ENCODE measurements around the gene PGS1. TPM values are rescaled to one million over a fixed set of nuclear protein-coding genes. Genes with fewer than 3 reads are reported as not detected.
A peak's percentile ranks its signal among the peaks of the same experiment; 100 is the strongest.
"Not testable (repeated sequence)": the region's sequence is repeated elsewhere in the genome, so short reads cannot be mapped to it uniquely, and the experiment has no call there.

PGS1 gene
- polyA plus RNA-seq, result 10 to 100 TPM; 13.9 to 14.2 TPM

- Histone ChIP-seq H3K4me1 (ENCODE audit: control insufficient read depth in 2 of 2, insufficient read depth in 2 of 2, low read length in 1 of 2) (peaks cover 2 to 14% of the 10 kb centered on the region in 2 donors), H3K36me3 (ENCODE audit: control insufficient read depth in 2 of 2, insufficient read depth in 2 of 2, low read length in 1 of 2) (no peaks in the 10 kb centered on the region)
- 1% methylated on average over 87 to 89 of the region's 89 CpGs for WGBS, 2 donors
These were observed at the start of gene PGS1 for GRCh38 chr17:78378225-78379130. Gene PGS1 (plus strand): TSS chr17:78378649. CDS start chr17:78378666, 17 bp downstream.

GRCh38 chr17:78329263-78330059 lies 49.0 kb upstream of the PGS1 start:
- 71 to 73% methylated on average over 15 to 16 of the region's 16 CpGs for WGBS, 2 donors
- H3K4me1 ChIP-seq (ENCODE audit: control insufficient read depth in 2 of 2, insufficient read depth in 2 of 2, low read length in 1 of 2), result peaks cover 7 to 9% of the 10 kb centered on the region in 2 donors
- H3K27ac ChIP-seq (ENCODE audit: low read depth in 2 of 2, low read length in 1 of 2), result peak overlapping the region in 1 of 2 donors; percentile 27
- no peaks in the 10 kb centered on the region for H3K36me3 ChIP-seq (ENCODE audit: control insufficient read depth in 2 of 2, insufficient read depth in 2 of 2, low read length in 1 of 2)
- no peaks in the 10 kb centered on the region for H3K27me3 ChIP-seq (ENCODE audit: control insufficient read depth in 1 of 2, insufficient read depth in 2 of 2, low read length in 2 of 2)
- no peaks in the 10 kb centered on the region for H3K9me3 ChIP-seq (ENCODE audit: control insufficient read depth in 2 of 2, insufficient read depth in 1 of 2, low read depth in 1 of 2, low read length in 1 of 2)
- no peak overlapping the region for H3K4me3 ChIP-seq (ENCODE audit: low read depth in 1 of 2, low read length in 2 of 2)

More at GRCh38 chr17:78378225-78379130, at the start of gene PGS1:
- H3K9me3 ChIP-seq (ENCODE audit: control insufficient read depth in 2 of 2, insufficient read depth in 1 of 2, low read depth in 1 of 2, low read length in 1 of 2), result no peaks in the 10 kb centered on the region
- no peaks in the 10 kb centered on the region for H3K27me3 ChIP-seq (ENCODE audit: control insufficient read depth in 1 of 2, insufficient read depth in 2 of 2, low read length in 2 of 2)
- H3K4me3 ChIP-seq (ENCODE audit: low read depth in 1 of 2, low read length in 2 of 2), result peak within 1 kb of the TSS; percentile 85 to 93
- H3K27ac ChIP-seq (ENCODE audit: low read depth in 2 of 2, low read length in 1 of 2), result peak within 1 kb of the TSS; percentile 84 to 90

- H3K27ac ChIP-seq (ENCODE audit: low read depth in 2 of 2, low read length in 1 of 2), result peak overlapping the region in 1 of 2 donors; percentile 18
- WGBS, 2 donors, result 44 to 45% methylated on average over 13 of the region's 13 CpGs
- H3K4me3 ChIP-seq (ENCODE audit: low read depth in 1 of 2, low read length in 2 of 2), result no peak overlapping the region
- H3K36me3 ChIP-seq (ENCODE audit: control insufficient read depth in 2 of 2, insufficient read depth in 2 of 2, low read length in 1 of 2), result no peaks in the 10 kb centered on the region
- H3K4me1 ChIP-seq (ENCODE audit: control insufficient read depth in 2 of 2, insufficient read depth in 2 of 2, low read length in 1 of 2), result peaks cover 0 to 2% of the 10 kb centered on the region in 2 donors
- H3K27me3 ChIP-seq (ENCODE audit: control insufficient read depth in 1 of 2, insufficient read depth in 2 of 2, low read length in 2 of 2), result no peaks in the 10 kb centered on the region
- no peaks in the 10 kb centered on the region for H3K9me3 ChIP-seq (ENCODE audit: control insufficient read depth in 2 of 2, insufficient read depth in 1 of 2, low read depth in 1 of 2, low read length in 1 of 2)
These were observed 47.8 kb upstream of the PGS1 start for GRCh38 chr17:78330570-78331224.

- H3K36me3 ChIP-seq (ENCODE audit: control insufficient read depth in 2 of 2, insufficient read depth in 2 of 2, low read length in 1 of 2); H3K4me1 ChIP-seq (ENCODE audit: control insufficient read depth in 2 of 2, insufficient read depth in 2 of 2, low read length in 1 of 2); H3K27me3 ChIP-seq (ENCODE audit: control insufficient read depth in 1 of 2, insufficient read depth in 2 of 2, low read length in 2 of 2); H3K27ac ChIP-seq (ENCODE audit: low read depth in 2 of 2, low read length in 1 of 2); H3K4me3 ChIP-seq (ENCODE audit: low read depth in 1 of 2, low read length in 2 of 2); H3K9me3 ChIP-seq (ENCODE audit: control insufficient read depth in 2 of 2, insufficient read depth in 1 of 2, low read depth in 1 of 2, low read length in 1 of 2): not testable (repeated sequence)
- WGBS, 2 donors, result 85 to 86% methylated on average over 12 of the region's 12 CpGs
These were observed 47.1 kb upstream of the PGS1 start for GRCh38 chr17:78331355-78331754.

- Histone ChIP-seq H3K27ac (ENCODE audit: low read depth in 2 of 2, low read length in 1 of 2) (no peak overlapping the region), H3K9me3 (ENCODE audit: control insufficient read depth in 2 of 2, insufficient read depth in 1 of 2, low read depth in 1 of 2, low read length in 1 of 2) (no peaks in the 10 kb centered on the region), H3K36me3 (ENCODE audit: control insufficient read depth in 2 of 2, insufficient read depth in 2 of 2, low read length in 1 of 2) (no peaks in the 10 kb centered on the region), H3K4me1 (ENCODE audit: control insufficient read depth in 2 of 2, insufficient read depth in 2 of 2, low read length in 1 of 2) (no peaks in the 10 kb centered on the region), H3K4me3 (ENCODE audit: low read depth in 1 of 2, low read length in 2 of 2) (no peak overlapping the region), H3K27me3 (ENCODE audit: control insufficient read depth in 1 of 2, insufficient read depth in 2 of 2, low read length in 2 of 2) (no peaks in the 10 kb centered on the region)
- 66 to 73% methylated on average over 4 of the region's 4 CpGs for WGBS, 2 donors
These were observed 45.5 kb upstream of the PGS1 start for GRCh38 chr17:78332991-78333390.

- 95 to 98% methylated on average over 11 of the region's 11 CpGs for WGBS, 2 donors
- H3K27ac ChIP-seq (ENCODE audit: low read depth in 2 of 2, low read length in 1 of 2), result no peak overlapping the region
These were observed 43.2 kb upstream of the PGS1 start for GRCh38 chr17:78335209-78335608.

GRCh38 chr17:78337244-78338109 lies 41.0 kb upstream of the PGS1 start:
- no peaks in the 10 kb centered on the region for H3K36me3 ChIP-seq (ENCODE audit: control insufficient read depth in 2 of 2, insufficient read depth in 2 of 2, low read length in 1 of 2)
- 73 to 79% methylated on average over 19 of the region's 19 CpGs for WGBS, 2 donors
- H3K4me3 ChIP-seq (ENCODE audit: low read depth in 1 of 2, low read length in 2 of 2), result no peak overlapping the region
- peaks cover 2 to 10% of the 10 kb centered on the region in 2 donors for H3K4me1 ChIP-seq (ENCODE audit: control insufficient read depth in 2 of 2, insufficient read depth in 2 of 2, low read length in 1 of 2)
- no peaks in the 10 kb centered on the region for H3K9me3 ChIP-seq (ENCODE audit: control insufficient read depth in 2 of 2, insufficient read depth in 1 of 2, low read depth in 1 of 2, low read length in 1 of 2)
- no peaks in the 10 kb centered on the region for H3K27me3 ChIP-seq (ENCODE audit: control insufficient read depth in 1 of 2, insufficient read depth in 2 of 2, low read length in 2 of 2)
- no peak overlapping the region for H3K27ac ChIP-seq (ENCODE audit: low read depth in 2 of 2, low read length in 1 of 2)

More at GRCh38 chr17:78335209-78335608, 43.2 kb upstream of the PGS1 start:
- no peak overlapping the region for H3K4me3 ChIP-seq (ENCODE audit: low read depth in 1 of 2, low read length in 2 of 2)
- H3K36me3 ChIP-seq (ENCODE audit: control insufficient read depth in 2 of 2, insufficient read depth in 2 of 2, low read length in 1 of 2), result no peaks in the 10 kb centered on the region
- H3K4me1 ChIP-seq (ENCODE audit: control insufficient read depth in 2 of 2, insufficient read depth in 2 of 2, low read length in 1 of 2), result no peaks in the 10 kb centered on the region
- H3K9me3 ChIP-seq (ENCODE audit: control insufficient read depth in 2 of 2, insufficient read depth in 1 of 2, low read depth in 1 of 2, low read length in 1 of 2), result no peaks in the 10 kb centered on the region
- no peaks in the 10 kb centered on the region for H3K27me3 ChIP-seq (ENCODE audit: control insufficient read depth in 1 of 2, insufficient read depth in 2 of 2, low read length in 2 of 2)

GRCh38 chr17:78338486-78339259 lies 39.8 kb upstream of the PGS1 start:
- Histone ChIP-seq H3K4me1 (ENCODE audit: control insufficient read depth in 2 of 2, insufficient read depth in 2 of 2, low read length in 1 of 2) (peaks cover 2 to 20% of the 10 kb centered on the region in 2 donors), H3K36me3 (ENCODE audit: control insufficient read depth in 2 of 2, insufficient read depth in 2 of 2, low read length in 1 of 2) (no peaks in the 10 kb centered on the region), H3K4me3 (ENCODE audit: low read depth in 1 of 2, low read length in 2 of 2) (no peak overlapping the region), H3K27me3 (ENCODE audit: control insufficient read depth in 1 of 2, insufficient read depth in 2 of 2, low read length in 2 of 2) (no peaks in the 10 kb centered on the region), H3K27ac (ENCODE audit: low read depth in 2 of 2, low read length in 1 of 2) (peak overlapping the region; percentile 27 to 79), H3K9me3 (ENCODE audit: control insufficient read depth in 2 of 2, insufficient read depth in 1 of 2, low read depth in 1 of 2, low read length in 1 of 2) (no peaks in the 10 kb centered on the region)
- WGBS, 2 donors, result 30 to 52% methylated on average over 11 of the region's 11 CpGs

All from esophagus (tissue), 2 donors.